Mesendoderm (in vitro differentiated cells): Measurements from ENCODE around the gene SFI1.

Source experiments
- DNase-seq: peaks from one replicate; pipeline ENCODE4 v3.0.0; 2013
- H2AK5ac ChIP-seq: 2 replicates; pipeline ENCODE4 v1.6.1; 2013; ENCODE audit warnings: low read length, inconsistent platforms
- H2BK120ac ChIP-seq: 2 replicates; pipeline ENCODE4 v1.6.1; 2013; ENCODE audit warnings: low read depth, mild to moderate bottlenecking, low read length, moderate library complexity, mixed read lengths
- H2BK15ac ChIP-seq: replicated peaks from 2 replicates; pipeline ENCODE4 v1.6.1; 2013; ENCODE audit warnings: low read depth, mild to moderate bottlenecking, moderate library complexity
- H2BK5ac ChIP-seq: 2 replicates; pipeline ENCODE4 v1.6.1; 2013; ENCODE audit warnings: low read length, inconsistent platforms
- H3K18ac ChIP-seq: 2 replicates; pipeline ENCODE4 v1.6.1; 2013; ENCODE audit warnings: mild to moderate bottlenecking, low read length, mixed read lengths
- H3K23ac ChIP-seq: one replicate; pipeline ENCODE4 v1.6.1; 2013; ENCODE audit warnings: low read length
- H3K27ac ChIP-seq: 2 replicates; pipeline ENCODE4 v1.5.1; 2013; ENCODE audit warnings: low read depth, mild to moderate bottlenecking, inconsistent platforms, low read length, moderate library complexity
- H3K27me3 ChIP-seq: 2 replicates; pipeline ENCODE4 v1.6.1; 2013; ENCODE audit warnings: low read length, control low read depth, mild to moderate bottlenecking, inconsistent platforms; ENCODE audit not compliant: insufficient read depth, poor library complexity
- H3K36me3 ChIP-seq: 2 replicates; pipeline ENCODE4 v1.6.1; 2013; ENCODE audit warnings: low read length, inconsistent platforms; ENCODE audit not compliant: control insufficient read depth, insufficient read depth
- H3K4ac ChIP-seq: one replicate; pipeline ENCODE4 v1.6.1; 2013; ENCODE audit warnings: low read depth, mild to moderate bottlenecking, low read length, moderate library complexity
- H3K4me1 ChIP-seq: 2 replicates; pipeline ENCODE4 v1.6.1; 2013; ENCODE audit warnings: low read depth, low read length, inconsistent platforms; ENCODE audit not compliant: control insufficient read depth
- H3K4me2 ChIP-seq: 2 replicates; pipeline ENCODE4 v1.6.1; 2013; ENCODE audit warnings: low read length
- H3K4me3 ChIP-seq: 2 replicates; pipeline ENCODE4 v1.5.1; 2013; ENCODE audit warnings: mild to moderate bottlenecking, low read length
- H3K56ac ChIP-seq: one replicate; pipeline ENCODE4 v1.6.1; 2013; ENCODE audit warnings: low read length
- H3K79me1 ChIP-seq: 2 replicates; pipeline ENCODE4 v1.6.1; 2013; ENCODE audit warnings: low read length, inconsistent platforms
- H3K79me2 ChIP-seq: 2 replicates; pipeline ENCODE4 v1.6.1; 2013; ENCODE audit warnings: mild to moderate bottlenecking, low read length; ENCODE audit not compliant: control insufficient read depth, insufficient read depth
- H3K9ac ChIP-seq: 2 replicates; pipeline ENCODE4 v1.6.1; 2013; ENCODE audit warnings: low read length, inconsistent platforms
- H4K5ac ChIP-seq: one replicate; pipeline ENCODE4 v1.6.1; 2013; ENCODE audit warnings: low read length
- H4K8ac ChIP-seq: one replicate; pipeline ENCODE4 v1.6.1; 2013; ENCODE audit warnings: low read depth, mild to moderate bottlenecking, control low read depth, low read length, moderate library complexity
- WGBS: extraction: QIAGEN DNeasy Blood & Tissue Kit; methylation state at CpG from one replicate; pipeline ENCODE4 v1.1.7; 2013; ENCODE audit warnings: low lambda C conversion rate, missing lambda C conversion rate; ENCODE audit not compliant: insufficient coverage; ENCODE audit errors: extremely low coverage; 5-methylcytosine and 5-hydroxymethylcytosine counted together

Gene SFI1

DNA sequence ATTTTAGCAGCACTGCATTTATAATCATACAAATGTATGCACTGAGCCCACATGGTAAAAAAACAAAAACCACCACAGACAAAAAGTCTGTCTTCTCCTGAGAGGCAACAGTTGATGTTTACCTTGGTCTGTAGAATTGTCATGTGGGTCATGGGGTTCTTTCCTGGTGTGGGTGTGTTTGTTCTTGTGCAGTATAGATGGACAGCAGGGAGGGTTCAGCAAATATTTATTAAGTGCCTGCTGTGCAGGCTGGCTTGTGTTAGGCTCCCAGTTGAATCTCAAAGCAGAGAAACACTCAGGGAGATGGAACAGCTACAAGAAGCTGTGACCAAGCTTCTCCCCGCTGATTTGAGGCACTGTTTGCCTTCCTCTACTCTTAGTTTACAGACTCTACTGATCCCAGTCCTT lies 83.5 kb downstream of the SFI1 start:
- H2BK120ac ChIP-seq = no peak overlapping the region
- no peaks in the 10 kb centered on the region for H3K27me3 ChIP-seq
- H3K27ac ChIP-seq = no peak overlapping the region
- no peak overlapping the region for H3K9ac ChIP-seq
- DNase-seq = no peak
- no peak overlapping the region for H2AK5ac ChIP-seq
- no peaks in the 10 kb centered on the region for H3K79me2 ChIP-seq
- no peak overlapping the region for H3K4me2 ChIP-seq
- no peak overlapping the region for H4K5ac ChIP-seq
- no peak overlapping the region for H3K4me3 ChIP-seq
- H3K23ac ChIP-seq = no peak overlapping the region
- H2BK5ac ChIP-seq = no peak overlapping the region
- no peaks in the 10 kb centered on the region for H3K79me1 ChIP-seq
- no peak overlapping the region for H3K56ac ChIP-seq
- H3K4me1 ChIP-seq = no peaks in the 10 kb centered on the region
- no peak overlapping the region for H3K4ac ChIP-seq
- no peaks in the 10 kb centered on the region for H3K36me3 ChIP-seq
- no CpG with 5 or more reads among the region's 1 CpG for WGBS
- no peak overlapping the region for H4K8ac ChIP-seq
- H2BK15ac ChIP-seq = no peak overlapping the region
- H3K18ac ChIP-seq = no peak overlapping the region

DNA sequence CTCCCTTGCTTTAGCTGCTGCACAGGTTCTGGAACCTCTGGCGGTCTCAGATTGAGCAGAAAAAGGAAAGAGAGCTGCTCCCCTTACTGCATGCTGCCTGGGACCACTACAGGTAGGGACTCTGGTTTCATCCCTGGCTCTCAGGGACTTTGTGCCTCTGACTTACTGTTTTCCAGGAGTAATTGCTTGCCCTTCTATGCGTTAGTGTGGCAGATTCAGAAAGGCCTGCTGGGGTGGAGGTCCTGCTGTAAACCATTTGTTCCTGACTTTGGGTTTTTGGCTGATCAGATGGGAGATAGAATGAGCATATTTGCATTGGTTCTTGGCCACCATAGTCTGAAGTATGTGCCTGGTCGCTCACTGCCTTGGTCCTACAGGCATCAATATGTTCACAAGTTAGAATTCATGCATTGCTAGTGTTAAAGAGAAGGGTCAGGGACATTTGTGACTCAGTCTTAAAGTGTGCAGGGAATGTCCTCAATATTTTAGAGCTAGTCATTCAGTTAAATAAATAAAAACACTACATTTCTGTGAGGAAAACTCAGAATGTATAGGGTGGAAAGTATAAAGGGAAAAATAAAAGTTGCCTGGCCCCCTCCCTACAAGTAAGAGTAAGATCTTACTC lies 87.6 kb downstream of the SFI1 start:
- no peak overlapping the region for H2BK120ac ChIP-seq
- H3K4me2 ChIP-seq = no peak overlapping the region
- no peak overlapping the region for H3K4ac ChIP-seq
- no peak overlapping the region for H2AK5ac ChIP-seq
- no peak overlapping the region for H2BK15ac ChIP-seq
- no peak overlapping the region for H3K23ac ChIP-seq
- no peaks in the 10 kb centered on the region for H3K79me1 ChIP-seq
- no peak overlapping the region for H3K18ac ChIP-seq
- no peak overlapping the region for H3K4me3 ChIP-seq
- DNase-seq = no peak
- H3K79me2 ChIP-seq = no peaks in the 10 kb centered on the region
- no peak overlapping the region for H2BK5ac ChIP-seq
- no peak overlapping the region for H4K8ac ChIP-seq
- H3K9ac ChIP-seq = no peak overlapping the region
- no peak overlapping the region for H3K56ac ChIP-seq
- H4K5ac ChIP-seq = no peak overlapping the region
- no CpG with 5 or more reads among the region's 3 CpGs for WGBS
- no peaks in the 10 kb centered on the region for H3K4me1 ChIP-seq
- no peak overlapping the region for H3K27ac ChIP-seq
- no peaks in the 10 kb centered on the region for H3K36me3 ChIP-seq
- no peaks in the 10 kb centered on the region for H3K27me3 ChIP-seq

DNA sequence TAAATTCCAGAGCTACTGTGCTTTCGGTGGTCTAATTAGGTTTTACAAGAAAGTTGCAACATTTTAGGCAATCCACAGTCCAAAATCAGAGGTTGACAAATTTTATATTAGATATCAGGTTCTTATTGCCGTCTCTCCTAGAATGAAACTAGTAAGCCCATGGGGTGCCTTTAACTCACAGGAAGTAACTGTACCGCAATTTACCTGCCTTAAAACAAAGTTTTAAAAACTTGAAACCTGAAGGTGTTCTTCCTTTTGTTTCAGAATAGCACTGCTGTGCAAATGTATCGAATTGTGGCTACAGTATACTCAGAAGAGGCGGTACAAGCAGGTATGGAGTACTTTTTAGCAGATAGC lies 88.4 kb downstream of the SFI1 start:
- Histone ChIP-seq H3K4me3 (no peak overlapping the region), H3K9ac (no peak overlapping the region), H2BK5ac (no peak overlapping the region), H3K27me3 (no peaks in the 10 kb centered on the region), H4K5ac (no peak overlapping the region), H2AK5ac (no peak overlapping the region), H3K79me1 (no peaks in the 10 kb centered on the region), H4K8ac (no peak overlapping the region), H2BK120ac (no peak overlapping the region), H3K79me2 (no peaks in the 10 kb centered on the region), H3K36me3 (no peaks in the 10 kb centered on the region), H3K4me1 (no peaks in the 10 kb centered on the region), H3K27ac (no peak overlapping the region), H2BK15ac (no peak overlapping the region), H3K18ac (no peak overlapping the region), H3K4ac (no peak overlapping the region), H3K23ac (no peak overlapping the region), H3K56ac (no peak overlapping the region), H3K4me2 (no peak overlapping the region)
- no peak for DNase-seq
- WGBS = no CpG with 5 or more reads among the region's 5 CpGs

DNA sequence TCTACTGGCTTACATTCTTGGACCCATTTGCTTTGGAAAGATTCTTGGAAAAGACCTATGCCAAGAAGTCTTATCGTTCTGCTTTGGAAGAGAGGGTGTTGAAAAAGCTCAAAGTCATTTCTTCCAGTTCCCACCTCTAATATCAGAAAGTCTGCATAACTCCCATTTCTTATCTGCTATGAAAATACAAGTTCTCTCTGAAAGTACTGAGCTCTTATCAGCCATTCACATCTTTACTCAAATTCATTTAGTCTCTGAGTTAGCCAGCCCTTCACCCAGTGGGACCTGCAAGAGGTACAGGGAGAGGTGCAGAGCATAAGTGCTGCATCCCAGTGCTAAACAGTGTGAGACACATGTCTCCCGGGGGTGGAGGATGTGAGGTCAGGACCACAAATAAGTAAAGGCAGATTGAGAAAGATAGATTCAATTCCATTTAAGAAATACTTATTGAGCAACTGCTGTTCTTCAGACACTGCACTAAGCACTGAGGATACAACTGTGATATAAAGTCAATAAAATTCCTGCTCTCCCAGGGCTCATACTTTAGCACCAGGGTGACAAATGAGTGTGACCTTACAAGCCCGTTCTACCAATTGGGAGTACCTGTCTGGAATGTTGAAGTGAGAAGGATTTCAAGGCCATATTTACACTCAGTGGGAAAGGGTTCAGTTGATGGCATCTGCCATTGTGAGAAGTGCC lies 89.0 kb downstream of the SFI1 start:
- Histone ChIP-seq H3K4me3 (no peak overlapping the region), H4K5ac (no peak overlapping the region), H2BK15ac (no peak overlapping the region), H2BK5ac (no peak overlapping the region), H3K18ac (no peak overlapping the region), H2BK120ac (no peak overlapping the region), H4K8ac (no peak overlapping the region), H3K27ac (no peak overlapping the region), H2AK5ac (no peak overlapping the region), H3K4ac (no peak overlapping the region), H3K36me3 (no peaks in the 10 kb centered on the region), H3K23ac (no peak overlapping the region), H3K9ac (no peak overlapping the region), H3K56ac (no peak overlapping the region), H3K79me2 (no peaks in the 10 kb centered on the region), H3K27me3 (no peaks in the 10 kb centered on the region), H3K4me2 (no peak overlapping the region), H3K79me1 (no peaks in the 10 kb centered on the region), H3K4me1 (no peaks in the 10 kb centered on the region)
- WGBS = no CpG with 5 or more reads among the region's 3 CpGs
- peak; percentile 49 for DNase-seq

DNA sequence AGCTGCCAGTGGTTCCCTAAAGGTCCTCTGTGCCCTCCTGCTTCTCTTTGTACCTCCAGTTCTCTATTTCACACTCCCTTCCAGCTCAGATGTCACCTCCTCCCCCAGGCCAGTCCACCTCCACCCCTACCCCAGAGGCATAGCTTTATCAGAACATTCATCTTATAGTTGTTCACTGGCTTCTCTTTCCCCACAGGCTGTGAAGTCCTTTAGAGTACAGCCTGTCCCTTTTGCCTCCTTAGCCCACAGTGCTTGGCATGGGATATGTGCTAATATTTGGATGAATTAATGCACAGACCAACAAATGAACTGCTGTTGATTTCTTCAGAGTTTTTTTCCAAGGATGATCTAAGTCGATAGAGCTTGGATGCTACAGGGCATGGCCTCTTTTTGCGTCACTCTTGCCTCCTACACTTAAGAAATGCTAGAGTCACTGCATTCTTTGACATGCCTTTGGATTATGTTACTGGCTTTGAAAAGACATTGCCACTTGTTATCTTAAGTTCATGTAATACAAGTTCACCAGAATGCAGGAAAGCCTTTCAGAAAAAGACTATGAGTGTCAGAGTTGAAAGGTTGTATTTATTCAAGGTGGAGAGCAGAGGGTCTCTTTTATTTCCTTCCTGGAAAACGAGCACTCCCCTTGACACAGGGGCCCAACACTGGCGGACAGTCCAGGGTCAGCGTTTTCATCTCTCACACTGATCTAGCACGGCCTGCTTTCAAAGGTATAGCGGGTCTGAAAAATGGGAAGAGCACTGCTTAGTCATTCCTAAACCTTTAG lies 90.0 kb downstream of the SFI1 start:
- WGBS = no CpG with 5 or more reads among the region's 7 CpGs
- Histone ChIP-seq H2BK120ac (no peak overlapping the region), H3K56ac (no peak overlapping the region), H3K23ac (no peak overlapping the region), H3K9ac (no peak overlapping the region), H3K27me3 (no peaks in the 10 kb centered on the region), H2AK5ac (no peak overlapping the region), H3K4ac (no peak overlapping the region), H3K36me3 (no peaks in the 10 kb centered on the region), H3K4me3 (no peak overlapping the region), H4K5ac (no peak overlapping the region), H3K4me1 (no peaks in the 10 kb centered on the region), H3K27ac (no peak overlapping the region), H3K79me2 (no peaks in the 10 kb centered on the region), H3K79me1 (no peaks in the 10 kb centered on the region), H2BK15ac (no peak overlapping the region), H3K18ac (no peak overlapping the region), H3K4me2 (no peak overlapping the region), H2BK5ac (no peak overlapping the region), H4K8ac (no peak overlapping the region)
- DNase-seq = no peak
